22Rv1 (cell line): Measurements from ENCODE around the gene ATP8A1.

Source experiments
- H3K27ac ChIP-seq: fragments of 450-650 bp; 2 replicates; pipeline ENCODE4 v1.5.1; 2017
- ZFX ChIP-seq: fragments of 450-650 bp; IDR thresholded peaks from 2 replicates; pipeline ENCODE4 v1.6.1; 2017; ENCODE audit warnings: antibody characterized with exemption, borderline replicate concordance
- TF ChIP-seq, protein P1 (sequence below): fragments of 450-650 bp; IDR thresholded peaks from 2 replicates; pipeline ENCODE4 v1.5.1; 2017; ENCODE audit warnings: mild to moderate bottlenecking

ATP8A1 gene

GRCh38 chr4:42364266-42365053 is 292.4 kb downstream of the ATP8A1 start:
- H3K27ac ChIP-seq, result no peak overlapping the region
- no peak for TF ChIP-seq ZFX
- TF ChIP-seq, protein P1, sequence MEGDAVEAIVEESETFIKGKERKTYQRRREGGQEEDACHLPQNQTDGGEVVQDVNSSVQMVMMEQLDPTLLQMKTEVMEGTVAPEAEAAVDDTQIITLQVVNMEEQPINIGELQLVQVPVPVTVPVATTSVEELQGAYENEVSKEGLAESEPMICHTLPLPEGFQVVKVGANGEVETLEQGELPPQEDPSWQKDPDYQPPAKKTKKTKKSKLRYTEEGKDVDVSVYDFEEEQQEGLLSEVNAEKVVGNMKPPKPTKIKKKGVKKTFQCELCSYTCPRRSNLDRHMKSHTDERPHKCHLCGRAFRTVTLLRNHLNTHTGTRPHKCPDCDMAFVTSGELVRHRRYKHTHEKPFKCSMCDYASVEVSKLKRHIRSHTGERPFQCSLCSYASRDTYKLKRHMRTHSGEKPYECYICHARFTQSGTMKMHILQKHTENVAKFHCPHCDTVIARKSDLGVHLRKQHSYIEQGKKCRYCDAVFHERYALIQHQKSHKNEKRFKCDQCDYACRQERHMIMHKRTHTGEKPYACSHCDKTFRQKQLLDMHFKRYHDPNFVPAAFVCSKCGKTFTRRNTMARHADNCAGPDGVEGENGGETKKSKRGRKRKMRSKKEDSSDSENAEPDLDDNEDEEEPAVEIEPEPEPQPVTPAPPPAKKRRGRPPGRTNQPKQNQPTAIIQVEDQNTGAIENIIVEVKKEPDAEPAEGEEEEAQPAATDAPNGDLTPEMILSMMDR, result no peak

- H3K27ac ChIP-seq, result no peak overlapping the region
- TF ChIP-seq, protein P1, result no peak
- no peak for TF ChIP-seq ZFX
These were observed 293.3 kb downstream of the ATP8A1 start for GRCh38 chr4:42363614-42364013.

DNA sequence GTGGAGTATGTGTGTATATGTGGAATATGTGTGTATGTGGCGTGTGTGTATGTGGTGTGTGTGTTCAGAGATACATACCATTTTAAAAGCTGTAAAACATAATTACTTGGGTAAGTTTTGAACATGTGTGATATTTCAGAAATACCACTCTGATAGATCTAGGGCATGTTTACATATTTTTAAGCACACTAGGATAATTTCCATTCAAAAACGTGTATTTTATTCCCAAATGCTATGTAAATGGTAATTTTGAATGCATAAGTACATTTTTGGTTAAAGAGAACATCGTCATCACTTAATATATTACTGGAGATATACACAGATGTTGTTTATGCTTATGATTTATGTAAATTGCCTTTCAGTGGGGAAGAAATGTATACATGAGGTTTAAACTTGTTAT is 294.3 kb downstream of the ATP8A1 start:
- no peak for TF ChIP-seq ZFX
- TF ChIP-seq, protein P1, result no peak
- no peak overlapping the region for H3K27ac ChIP-seq

- TF ChIP-seq ZFX, result no peak
- TF ChIP-seq, protein P1, result no peak
- no peak overlapping the region for H3K27ac ChIP-seq
These were observed 295.4 kb downstream of the ATP8A1 start for GRCh38 chr4:42361456-42361855.

GRCh38 chr4:42360256-42360669 is 296.6 kb downstream of the ATP8A1 start:
- TF ChIP-seq, protein P1, result no peak
- no peak for TF ChIP-seq ZFX
- H3K27ac ChIP-seq, result no peak overlapping the region

DNA sequence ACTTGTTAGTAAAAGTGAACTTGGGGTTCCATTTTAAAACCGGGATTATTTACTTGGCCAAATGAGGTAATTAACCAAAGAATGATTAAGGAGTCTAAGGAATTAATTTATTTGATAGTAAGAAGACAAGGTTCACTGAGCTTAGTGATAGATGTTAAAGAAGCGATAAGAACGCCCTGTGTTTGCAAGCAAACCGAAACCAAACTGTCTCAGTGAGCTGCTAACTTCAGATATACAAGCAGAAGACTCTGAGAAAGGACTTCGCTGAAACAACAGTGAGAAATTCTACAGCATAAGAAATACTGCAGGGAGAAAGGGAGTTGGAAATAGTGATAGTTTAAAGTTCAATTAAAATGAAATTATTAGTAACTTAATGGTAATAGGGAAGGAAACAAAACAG is 297.2 kb downstream of the ATP8A1 start:
- H3K27ac ChIP-seq, result no peak overlapping the region
- TF ChIP-seq, protein P1, result no peak
- no peak for TF ChIP-seq ZFX
